Measurements from ENCODE around the gene KAT5.

- TF ChIP-seq POLR2A (IDR thresholded peaks at IDR 0.05; ENCODE audit: low read depth, low read length) (no peak; the same call in 1 of the 2 replicates), POLR2AphosphoS5 (IDR thresholded peaks at IDR 0.05; ENCODE audit: low read depth, low read length) (no peak)
Measured at GRCh38 chr11:65716774-65717405, 4.8 kb downstream of the KAT5 start.

Data from GM12892 (cell line).